Subcutaneous abdominal adipose tissue (tissue), 5 donors: Measurements from ENCODE around the gene SPSB1.

ENCODE experiments used
- H3K27ac ChIP-seq: one replicate; pipeline ENCODE4 v1.7.0; 2013; ENCODE audit warnings: low read depth, mild to moderate bottlenecking, inconsistent platforms, low read length, moderate library complexity
- H3K27me3 ChIP-seq, 5 donors: one replicate each; pipeline ENCODE4 v1.7.0; 2013; ENCODE audit warnings: low read length in 5 of 5, inconsistent platforms in 1 of 5; ENCODE audit not compliant: control insufficient read depth in 5 of 5, insufficient read depth in 4 of 5
- H3K36me3 ChIP-seq, 5 donors: one replicate each; pipeline ENCODE4 v1.7.0; 2013; ENCODE audit warnings: low read length in 5 of 5; ENCODE audit not compliant: control insufficient read depth in 5 of 5, insufficient read depth in 5 of 5
- H3K4me1 ChIP-seq, 5 donors: one replicate each; pipeline ENCODE4 v1.7.0; 2013; ENCODE audit warnings: low read length in 5 of 5, mild to moderate bottlenecking in 3 of 5, moderate library complexity in 1 of 5; ENCODE audit not compliant: control insufficient read depth in 5 of 5, insufficient read depth in 5 of 5
- H3K4me3 ChIP-seq, 5 donors: one replicate each; pipeline ENCODE4 v1.7.0; 2013; ENCODE audit warnings: low read length in 5 of 5, low read depth in 1 of 5
- H3K9ac ChIP-seq, 5 donors: one replicate each; pipeline ENCODE4 v1.7.0; 2013; ENCODE audit warnings: low read length in 5 of 5, mild to moderate bottlenecking in 4 of 5, moderate library complexity in 3 of 5
- H3K9me3 ChIP-seq, 5 donors: one replicate each; pipeline ENCODE4 v1.7.0; 2013; ENCODE audit warnings: low read length in 5 of 5; ENCODE audit not compliant: control insufficient read depth in 5 of 5
- donor health status: healthy.
- donor health status: healthy.
- donor health status: healthy.
- donor health status: healthy.
- donor health status: healthy.

Gene SPSB1

GRCh38 chr1:9357958-9358357 is 65.3 kb downstream of the SPSB1 start:
- no peaks in the 10 kb centered on the region for H3K27me3 ChIP-seq
- peaks cover 0 to 51% (median 37%) of the 10 kb centered on the region in 5 donors for H3K36me3 ChIP-seq
- no peak overlapping the region for H3K4me3 ChIP-seq
- no peak overlapping the region for H3K27ac ChIP-seq
- H3K9ac ChIP-seq = no peak overlapping the region
- H3K9me3 ChIP-seq = no peaks in the 10 kb centered on the region
- H3K4me1 ChIP-seq = peaks cover 2 to 24% (median 22%) of the 10 kb centered on the region in 5 donors

GRCh38 chr1:9360371-9361064 is 67.8 kb downstream of the SPSB1 start:
- Histone ChIP-seq H3K4me1 (peaks cover 0 to 25% (median 22%) of the 10 kb centered on the region in 5 donors), H3K36me3 (peaks cover 0 to 46% (median 35%) of the 10 kb centered on the region in 5 donors), H3K27ac (no peak overlapping the region)

GRCh38 chr1:9361630-9362260 is 69.1 kb downstream of the SPSB1 start:
- peaks cover 1 to 35% (median 25%) of the 10 kb centered on the region in 5 donors for H3K4me1 ChIP-seq
- H3K27ac ChIP-seq = no peak overlapping the region
- H3K9me3 ChIP-seq = no peaks in the 10 kb centered on the region
- H3K27me3 ChIP-seq = no peaks in the 10 kb centered on the region
- H3K9ac ChIP-seq = peak overlapping the region in 1 of 5 donors; percentile 19
- H3K36me3 ChIP-seq = peaks cover 0 to 33% (median 23%) of the 10 kb centered on the region in 5 donors
- H3K4me3 ChIP-seq = no peak overlapping the region

More at GRCh38 chr1:9360371-9361064, 67.8 kb downstream of the SPSB1 start:
- no peaks in the 10 kb centered on the region for H3K27me3 ChIP-seq
- no peaks in the 10 kb centered on the region for H3K9me3 ChIP-seq
- H3K9ac ChIP-seq = no peak overlapping the region
- H3K4me3 ChIP-seq = no peak overlapping the region

GRCh38 chr1:9362488-9362887 is 69.8 kb downstream of the SPSB1 start:
- Histone ChIP-seq H3K36me3 (peaks cover 0 to 31% (median 24%) of the 10 kb centered on the region in 5 donors), H3K4me1 (peaks cover 1 to 36% (median 25%) of the 10 kb centered on the region in 5 donors), H3K9me3 (no peaks in the 10 kb centered on the region), H3K4me3 (no peak overlapping the region), H3K9ac (no peak overlapping the region), H3K27me3 (no peaks in the 10 kb centered on the region), H3K27ac (no peak overlapping the region)

- Histone ChIP-seq H3K36me3 (peaks cover 0 to 31% (median 24%) of the 10 kb centered on the region in 5 donors), H3K9ac (no peak overlapping the region), H3K4me1 (peaks cover 1 to 36% (median 25%) of the 10 kb centered on the region in 5 donors), H3K9me3 (no peaks in the 10 kb centered on the region), H3K4me3 (no peak overlapping the region), H3K27ac (no peak overlapping the region), H3K27me3 (no peaks in the 10 kb centered on the region)
These were observed 70.4 kb downstream of the SPSB1 start for GRCh38 chr1:9363061-9363471.

GRCh38 chr1:9366298-9366697 is 73.6 kb downstream of the SPSB1 start:
- H3K27ac ChIP-seq = no peak overlapping the region
- H3K36me3 ChIP-seq = peaks cover 0 to 34% (median 22%) of the 10 kb centered on the region in 5 donors
- H3K27me3 ChIP-seq = no peaks in the 10 kb centered on the region
- no peak overlapping the region for H3K4me3 ChIP-seq
- H3K9ac ChIP-seq = peak overlapping the region in 1 of 5 donors; percentile 18
- peaks cover 1 to 40% (median 23%) of the 10 kb centered on the region in 5 donors for H3K4me1 ChIP-seq
- no peaks in the 10 kb centered on the region for H3K9me3 ChIP-seq

GRCh38 chr1:9366943-9367780 is 74.5 kb downstream of the SPSB1 start:
- H3K27ac ChIP-seq = no peak overlapping the region
- no peaks in the 10 kb centered on the region for H3K9me3 ChIP-seq
- peaks cover 1 to 40% (median 23%) of the 10 kb centered on the region in 5 donors for H3K4me1 ChIP-seq
- H3K27me3 ChIP-seq = no peaks in the 10 kb centered on the region
- no peak overlapping the region for H3K9ac ChIP-seq
- no peak overlapping the region for H3K4me3 ChIP-seq
- peaks cover 0 to 34% (median 22%) of the 10 kb centered on the region in 5 donors for H3K36me3 ChIP-seq

- H3K9me3 ChIP-seq = no peaks in the 10 kb centered on the region
- peaks cover 0 to 34% (median 19%) of the 10 kb centered on the region in 5 donors for H3K36me3 ChIP-seq
- no peak overlapping the region for H3K9ac ChIP-seq
- H3K27me3 ChIP-seq = no peaks in the 10 kb centered on the region
- H3K4me3 ChIP-seq = no peak overlapping the region
- no peak overlapping the region for H3K27ac ChIP-seq
- peaks cover 1 to 37% (median 21%) of the 10 kb centered on the region in 5 donors for H3K4me1 ChIP-seq
These were observed 75.1 kb downstream of the SPSB1 start for GRCh38 chr1:9367806-9368205.

GRCh38 chr1:9368356-9368755 is 75.7 kb downstream of the SPSB1 start:
- Histone ChIP-seq H3K36me3 (peaks cover 0 to 30% (median 19%) of the 10 kb centered on the region in 5 donors), H3K9ac (no peak overlapping the region), H3K4me1 (peaks cover 1 to 37% (median 21%) of the 10 kb centered on the region in 5 donors), H3K27me3 (no peaks in the 10 kb centered on the region), H3K27ac (no peak overlapping the region), H3K9me3 (no peaks in the 10 kb centered on the region), H3K4me3 (no peak overlapping the region)
